Measurements from ENCODE around the gene BCL3. TPM values are rescaled to one million over a fixed set of nuclear protein-coding genes. Genes with fewer than 3 reads are reported as not detected.

BCL3 gene
- total and polyA plus RNA-seq, 2 of the 13 experiments (the other 11 are each of a cell fraction or from before 2014, with no cell fraction given): 2.3 to 4.0 TPM

GRCh38 chr19:44737238-44738071, 11.1 kb upstream of the BCL3 start:
- intact Hi-C loops (cut with micrococcal nuclease; ENCODE audit: unreplicated experiment): no loop called here
- H2AFZ ChIP-seq (ENCODE audit: low read length): no peak overlapping the region
- H3K9ac ChIP-seq (ENCODE audit: insufficient read depth, low read depth, low read length): no peak overlapping the region
- H3K27me3 ChIP-seq (ENCODE audit: control insufficient read depth in 1 of 2, insufficient read depth in 2 of 2, low read length in 2 of 2): no peaks in the 10 kb centered on the region
- no peaks in the 10 kb centered on the region for H3K36me3 ChIP-seq (replicated peaks in 1 of 2; ENCODE audit: control insufficient read depth in 1 of 2, insufficient read depth in 2 of 2, low read length in 2 of 2)
- ChIA-PET CTCF (ENCODE audit: low intra/inter-chr PET ratio, low total read pairs) (interaction anchor here (1.0 kb wide), 1 partner anchor 14 kb away, joined by 3 read pairs; no protein-coding TSS in a partner anchor), POLR2A (interaction anchor here (1.2 kb wide), 1 partner anchor 12 kb away, joined by 3 read pairs; no protein-coding TSS in a partner anchor)
- peak overlapping the region in 1 of 3 experiments; percentile 24; a peak in 1 of 6 replicates for H3K4me3 ChIP-seq (replicated peaks in 1 of 3; ENCODE audit: insufficient read depth in 1 of 3, low read depth in 2 of 3, low read length in 3 of 3)
- in situ Hi-C loops (cut with HindIII; ENCODE audit: extremely low pct_ligation_motif_present, low pct_unique_long_range_greater_than_20kb): no loop called here
- peak; percentile 59 for ATAC-seq
- H3K79me2 ChIP-seq (ENCODE audit: insufficient read depth, low read length): no peaks in the 10 kb centered on the region
- no peak for FAIRE-seq
- no peaks in the 10 kb centered on the region for H4K20me1 ChIP-seq (ENCODE audit: insufficient read depth, low read length)
- peaks cover 76% of the 10 kb centered on the region for H3K4me1 ChIP-seq (ENCODE audit: insufficient read depth, low read length)
- no peaks in the 10 kb centered on the region for H3K9me3 ChIP-seq (ENCODE audit: low read length)
- DNase-seq (ENCODE audit: low spot score): peak; percentile 38
- BruUV-seq (replicated peaks): no TSS peak
- 10% methylated on average over 7 of the region's 13 CpGs for WGBS (ENCODE audit: low lambda C conversion rate)
- no peak overlapping the region for H3K27ac ChIP-seq (ENCODE audit: extremely low read length, insufficient read depth, low read length)
- peak overlapping the region; percentile 55 for H3K4me2 ChIP-seq (ENCODE audit: low read depth, low read length)
- TF ChIP-seq ZSCAN31 (CRISPR knock-in tag; IDR thresholded peaks at IDR 0.05; ENCODE audit: low read depth) (no peak), NRL (CRISPR knock-in tag; IDR thresholded peaks at IDR 0.05; ENCODE audit: borderline replicate concordance) (0 out of 2 replicates have a peak, but pooled peaks have one; percentile 24), ARID4A (CRISPR knock-in tag; IDR thresholded peaks at IDR 0.05; ENCODE audit: borderline replicate concordance) (peak; percentile 36), SKI (IDR thresholded peaks at IDR 0.05; ENCODE audit: partially characterized antibody) (peak; percentile 84), MIXL1 (CRISPR knock-in tag; IDR thresholded peaks at IDR 0.05) (no peak), LCORL (IDR thresholded peaks at IDR 0.05) (no peak), LCORL (CRISPR knock-in tag; IDR thresholded peaks at IDR 0.05) (peak; percentile 52; the same call in 1 of the 2 replicates), TBL1XR1 (IDR thresholded peaks at IDR 0.05; ENCODE audit: borderline replicate concordance, low read length, partially characterized antibody) (peak; percentile 74), MYNN (CRISPR knock-in tag; IDR thresholded peaks at IDR 0.05; ENCODE audit: low read depth) (no peak), PHF21A (CRISPR knock-in tag; IDR thresholded peaks at IDR 0.05) (0 out of 2 replicates have a peak, but pooled peaks have one; percentile 23), CTCF (CRISPR knock-in tag; IDR thresholded peaks at IDR 0.05) (0 out of 2 replicates have a peak, but pooled peaks have one; percentile 4), ZNF776 (CRISPR knock-in tag; IDR thresholded peaks at IDR 0.05) (peak; percentile 54; the same call in 1 of the 2 replicates)
- TF ChIP-seq, protein P1, sequence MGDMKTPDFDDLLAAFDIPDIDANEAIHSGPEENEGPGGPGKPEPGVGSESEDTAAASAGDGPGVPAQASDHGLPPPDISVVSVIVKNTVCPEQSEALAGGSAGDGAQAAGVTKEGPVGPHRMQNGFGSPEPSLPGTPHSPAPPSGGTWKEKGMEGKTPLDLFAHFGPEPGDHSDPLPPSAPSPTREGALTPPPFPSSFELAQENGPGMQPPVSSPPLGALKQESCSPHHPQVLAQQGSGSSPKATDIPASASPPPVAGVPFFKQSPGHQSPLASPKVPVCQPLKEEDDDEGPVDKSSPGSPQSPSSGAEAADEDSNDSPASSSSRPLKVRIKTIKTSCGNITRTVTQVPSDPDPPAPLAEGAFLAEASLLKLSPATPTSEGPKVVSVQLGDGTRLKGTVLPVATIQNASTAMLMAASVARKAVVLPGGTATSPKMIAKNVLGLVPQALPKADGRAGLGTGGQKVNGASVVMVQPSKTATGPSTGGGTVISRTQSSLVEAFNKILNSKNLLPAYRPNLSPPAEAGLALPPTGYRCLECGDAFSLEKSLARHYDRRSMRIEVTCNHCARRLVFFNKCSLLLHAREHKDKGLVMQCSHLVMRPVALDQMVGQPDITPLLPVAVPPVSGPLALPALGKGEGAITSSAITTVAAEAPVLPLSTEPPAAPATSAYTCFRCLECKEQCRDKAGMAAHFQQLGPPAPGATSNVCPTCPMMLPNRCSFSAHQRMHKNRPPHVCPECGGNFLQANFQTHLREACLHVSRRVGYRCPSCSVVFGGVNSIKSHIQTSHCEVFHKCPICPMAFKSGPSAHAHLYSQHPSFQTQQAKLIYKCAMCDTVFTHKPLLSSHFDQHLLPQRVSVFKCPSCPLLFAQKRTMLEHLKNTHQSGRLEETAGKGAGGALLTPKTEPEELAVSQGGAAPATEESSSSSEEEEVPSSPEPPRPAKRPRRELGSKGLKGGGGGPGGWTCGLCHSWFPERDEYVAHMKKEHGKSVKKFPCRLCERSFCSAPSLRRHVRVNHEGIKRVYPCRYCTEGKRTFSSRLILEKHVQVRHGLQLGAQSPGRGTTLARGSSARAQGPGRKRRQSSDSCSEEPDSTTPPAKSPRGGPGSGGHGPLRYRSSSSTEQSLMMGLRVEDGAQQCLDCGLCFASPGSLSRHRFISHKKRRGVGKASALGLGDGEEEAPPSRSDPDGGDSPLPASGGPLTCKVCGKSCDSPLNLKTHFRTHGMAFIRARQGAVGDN (CRISPR knock-in tag; IDR thresholded peaks at IDR 0.05): peak; percentile 34
